K562 (cell line): ENCODE results near the gene CELA1. TPM values are rescaled to one million over a fixed set of nuclear protein-coding genes. Genes with fewer than 3 reads are reported as not detected.

ENCODE experiments used
- ATAC-seq: fragments of 200-7000 bp; cut with Tn5 transposase; 3 replicates; pipeline ENCODE4 v1.9.1; 2020; ENCODE audit warnings: moderate library complexity
- BruUV-seq: library from RNA; stranded (reverse); fragments of 400-500 nt; replicated peaks from 2 replicates; lab custom pipeline; 2021; lab: Mats Ljungman, UMichigan
- CTCF ChIA-PET: fragments of 300-600 bp; formaldehyde crosslinking; extraction: SDS; loops from one replicate; lab custom pipeline; 2021; ENCODE audit warnings: low intra/inter-chr PET ratio; lab: Yijun Ruan, JAX
- POLR2A ChIA-PET: fragments of 300-600, 350-650 bp; sonication (Branson Sonifier 250); formaldehyde crosslinking; extraction: SDS; loops from one replicate; lab custom pipeline; 2021; ENCODE audit warnings: antibody characterized with exemption, inconsistent platforms; lab: Yijun Ruan, JAX
- DNase-seq, 4 experiments: peaks; one replicate each; pipeline versions ENCODE4 v3.0.0 to v3.0.0-alpha.2; 2011 to 2018; ENCODE audit warnings: low spot score in 3 of 4, mixed read lengths in 3 of 4; ENCODE audit errors: extremely low read depth in 1 of 4
- FAIRE-seq: peaks from 2 replicates; lab custom pipeline; 2011; peaks lifted over from hg19 to GRCh38; lab: Jason Lieb, UNC
- H2AFZ ChIP-seq: 2 replicates; pipeline ENCODE4 v1.6.0; 2011; ENCODE audit warnings: low read depth, low read length, control low read depth, inconsistent platforms
- H3K27ac ChIP-seq: fragments of 200-600 bp; 3 replicates; pipeline ENCODE4 v1.8.0; 2011; ENCODE audit warnings: low read depth, mild to moderate bottlenecking, control low read depth, inconsistent platforms, low read length, moderate library complexity, mixed read lengths; ENCODE audit errors: extremely low read depth
- H3K27me3 ChIP-seq, 2 experiments: fragments of 300-600 bp in 1 of 2; 2 replicates in 1 of 2; 3 replicates in 1 of 2; pipeline versions ENCODE4 v1.6.0 to v1.8.0; 2011; ENCODE audit warnings: inconsistent platforms in 2 of 2, low read length in 2 of 2, mild to moderate bottlenecking in 1 of 2, mixed read lengths in 1 of 2, moderate library complexity in 1 of 2; ENCODE audit not compliant: control insufficient read depth in 2 of 2, insufficient read depth in 2 of 2
- H3K36me3 ChIP-seq: fragments of 300-600 bp; 3 replicates; pipeline ENCODE4 v1.8.0; 2011; ENCODE audit warnings: mild to moderate bottlenecking, low read length, inconsistent platforms; ENCODE audit not compliant: control insufficient read depth, insufficient read depth
- H3K4me1 ChIP-seq, 2 experiments: fragments of 200-600 bp in 1 of 2; replicated peaks in 1 of 2; 2 replicates in 1 of 2; 3 replicates in 1 of 2; pipeline versions ENCODE4 v1.5.1 to v1.8.0; 2011; ENCODE audit warnings: inconsistent platforms in 2 of 2, low read length in 2 of 2, mild to moderate bottlenecking in 1 of 2, mixed read lengths in 1 of 2, moderate library complexity in 1 of 2; ENCODE audit not compliant: control insufficient read depth in 2 of 2, insufficient read depth in 2 of 2
- H3K4me2 ChIP-seq: 2 replicates; pipeline ENCODE4 v1.6.1; 2011; ENCODE audit warnings: low read length, control low read depth, inconsistent platforms, mixed read lengths; ENCODE audit not compliant: insufficient read depth
- H3K4me3 ChIP-seq: fragments of 200-600 bp; sonication (generic), shearing (Covaris generic); 2 replicates; pipeline ENCODE4 v1.5.1; 2016; ENCODE audit warnings: control low read depth, inconsistent platforms
- H3K79me2 ChIP-seq: fragments of 200-600 bp; 3 replicates; pipeline ENCODE4 v1.8.0; 2011; ENCODE audit warnings: low read length, inconsistent platforms; ENCODE audit not compliant: control insufficient read depth, insufficient read depth
- H3K9ac ChIP-seq, 2 experiments: 2 replicates each; pipeline versions ENCODE4 v1.6.0 to v1.6.1; 2011; ENCODE audit warnings: low read depth in 2 of 2, low read length in 2 of 2, control low read depth in 1 of 2, inconsistent platforms in 1 of 2, mild to moderate bottlenecking in 1 of 2, mixed read lengths in 1 of 2; ENCODE audit not compliant: insufficient read depth in 1 of 2
- H3K9me1 ChIP-seq: one replicate; pipeline ENCODE4 v1.6.0; 2011; ENCODE audit warnings: inconsistent platforms, mild to moderate bottlenecking, low read length, moderate library complexity; ENCODE audit not compliant: control insufficient read depth, insufficient read depth
- H3K9me3 ChIP-seq: replicated peaks from 2 replicates; pipeline ENCODE4 v1.5.1; 2011; ENCODE audit warnings: low read depth, low read length, inconsistent platforms; ENCODE audit not compliant: control insufficient read depth, insufficient read depth
- H4K20me1 ChIP-seq: replicated peaks from 2 replicates; pipeline ENCODE4 v1.6.1; 2011; ENCODE audit warnings: low read length, inconsistent platforms, mixed read lengths; ENCODE audit not compliant: control insufficient read depth, insufficient read depth
- ARNT ChIP-seq, 2 experiments: fragments of 450-650 bp; IDR thresholded peaks; 2 replicates each; pipeline ENCODE4 v1.6.1; 2016; ENCODE audit warnings: mild to moderate bottlenecking in 1 of 2
- CBFA2T3 ChIP-seq: fragments of 450-650 bp; IDR thresholded peaks from 2 replicates; pipeline ENCODE4 v1.6.1; 2017
- CREB3L1 ChIP-seq: fragments of 450-650 bp; IDR thresholded peaks from 2 replicates; pipeline ENCODE4 v1.6.1; 2014; ENCODE audit warnings: low read depth, mild to moderate bottlenecking, moderate library complexity, borderline replicate concordance
- ETV1 ChIP-seq: fragments of 450-650 bp; conservative IDR thresholded peaks from 2 replicates; pipeline ENCODE4 v1.6.1; 2016; ENCODE audit warnings: missing genetic modification characterization, control low read depth, low read depth, missing compliant biosample characterization
- HNRNPK ChIP-seq: fragments of 200-400 bp; formaldehyde crosslinking; IDR thresholded peaks from one replicate; pipeline ENCODE4 v1.6.1; 2018; ENCODE audit warnings: mild to moderate bottlenecking, low read depth, low read length; ENCODE audit not compliant: poor library complexity, severe bottlenecking
- JUND ChIP-seq, 2 experiments: IDR thresholded peaks; 2 replicates in 1 of 2; 3 replicates in 1 of 2; pipeline ENCODE4 v1.6.1; 2011; ENCODE audit warnings: borderline replicate concordance in 2 of 2, low read depth in 2 of 2, low read length in 2 of 2, improper control_type of control experiment in 1 of 2, missing biosample characterization in 1 of 2, missing genetic modification characterization in 1 of 2, missing genetic modification reagents in 1 of 2
- MCM7 ChIP-seq, 2 experiments: fragments of 450-650 bp; IDR thresholded peaks; 2 replicates each; pipeline ENCODE4 v1.6.1; 2016 to 2018
- MTA1 ChIP-seq: fragments of 450-650 bp; IDR thresholded peaks from 2 replicates; pipeline ENCODE4 v1.6.1; 2017; ENCODE audit warnings: borderline replicate concordance
- NCOR1 ChIP-seq: fragments of 450-650 bp; IDR thresholded peaks from 2 replicates; pipeline ENCODE4 v1.6.1; 2016; ENCODE audit warnings: mild to moderate bottlenecking, moderate library complexity
- NKRF ChIP-seq: fragments of 450-650 bp; IDR thresholded peaks from 2 replicates; pipeline ENCODE4 v1.6.1; 2016; ENCODE audit warnings: borderline replicate concordance
- RUNX1 ChIP-seq: sonication (generic); IDR thresholded peaks from 2 replicates; pipeline ENCODE4 v1.6.1; 2016; ENCODE audit warnings: antibody characterized with exemption, low read depth
- SMARCA4 ChIP-seq: fragments of 450-650 bp; IDR thresholded peaks from 2 replicates; pipeline ENCODE4 v1.6.1; 2016
- STAT5A ChIP-seq: IDR thresholded peaks from 2 replicates; pipeline ENCODE4 v1.6.1; 2012; ENCODE audit warnings: low read length, inconsistent platforms, borderline replicate concordance
- SUPT5H ChIP-seq: fragments of 450-650 bp; IDR thresholded peaks from 2 replicates; pipeline ENCODE4 v1.6.1; 2016
- TAL1 ChIP-seq: fragments of 450-650 bp; IDR thresholded peaks from 2 replicates; pipeline ENCODE4 v1.6.1; 2016; ENCODE audit warnings: mild to moderate bottlenecking
- ZBTB8A ChIP-seq: fragments of 450-650 bp; IDR thresholded peaks from 2 replicates; pipeline ENCODE4 v1.6.1; 2018; ENCODE audit warnings: mild to moderate bottlenecking, moderate library complexity; ENCODE audit not compliant: partially characterized antibody
- ZNF124 ChIP-seq: sonication (generic); formaldehyde crosslinking; IDR thresholded peaks from 2 replicates; pipeline ENCODE4 v1.8.1; 2022; ENCODE audit warnings: missing genetic modification reagents
- ZNF764 ChIP-seq: fragments of 250-450 bp; sonication (Bioruptor Pico); IDR thresholded peaks from 2 replicates; pipeline ENCODE4 v1.4.0; 2020; ENCODE audit warnings: low read depth, mild to moderate bottlenecking, moderate library complexity
- WGBS: fragments of 100-300 bp; shearing (Covaris generic); methylation state at CpG from one replicate; pipeline ENCODE4 v1.1.6; 2016; ENCODE audit warnings: low coverage, mixed read lengths; ENCODE audit not compliant: insufficient coverage; ENCODE audit errors: missing lambda C conversion rate; 5-methylcytosine and 5-hydroxymethylcytosine counted together
- in situ Hi-C: fragments of 300-500 bp; cut with MboI; formaldehyde crosslinking; loops from 4 replicates; pipeline ENCODE4 v1.15.0; 2018; ENCODE audit warnings: inconsistent platforms, mixed read lengths
- intact Hi-C: fragments of 100-400 bp; cut with micrococcal nuclease; formaldehyde crosslinking; loops from 2 replicates; pipeline ENCODE4 v1.14.2; 2022
- polyA plus RNA-seq, 8 experiments: library from polyadenylated mRNA; depleted of rRNA in 4 of 8; stranded (reverse) in 5 of 8; unstranded in 3 of 8; fragments of >200 nt; fragmentation: Nextera tagmentation in 2 of 8; fragmentation: Illumina TruSeq in 1 of 8; extraction: Ambion mirVana in 2 of 8; extraction: Trizol in 1 of 8; gene quantifications; 2 replicates each; pipeline versions ENCODE4 v1.2.1 to v1.2.3, GENCODE V29; 2011 to 2014; ENCODE audit warnings: inconsistent platforms in 1 of 8, missing spikeins in 1 of 8
- total RNA-seq, 7 experiments: library from RNA; depleted of rRNA in 6 of 7; stranded (reverse); fragments of >200 nt in 6 of 7; fragmentation: Illumina TruSeq in 2 of 7; extraction: Trizol in 2 of 7; gene quantifications; 2 replicates each; pipeline versions ENCODE4 v1.2.1 to v1.2.3, GENCODE V29; 2011 to 2021; ENCODE audit warnings: low replicate concordance in 1 of 7
- TF ChIP-seq, protein P1 (sequence below): sonication (generic); formaldehyde crosslinking; IDR thresholded peaks from 2 replicates; pipeline ENCODE4 v1.8.0; 2022; ENCODE audit warnings: mild to moderate bottlenecking, missing genetic modification reagents

CELA1 gene
- total and polyA plus RNA-seq, 9 of the 15 experiments (the other 6 are each of a cell fraction or from before 2014, with no cell fraction given): 0.06 to 0.27 (median 0.22) TPM; not detected in 6

DNA sequence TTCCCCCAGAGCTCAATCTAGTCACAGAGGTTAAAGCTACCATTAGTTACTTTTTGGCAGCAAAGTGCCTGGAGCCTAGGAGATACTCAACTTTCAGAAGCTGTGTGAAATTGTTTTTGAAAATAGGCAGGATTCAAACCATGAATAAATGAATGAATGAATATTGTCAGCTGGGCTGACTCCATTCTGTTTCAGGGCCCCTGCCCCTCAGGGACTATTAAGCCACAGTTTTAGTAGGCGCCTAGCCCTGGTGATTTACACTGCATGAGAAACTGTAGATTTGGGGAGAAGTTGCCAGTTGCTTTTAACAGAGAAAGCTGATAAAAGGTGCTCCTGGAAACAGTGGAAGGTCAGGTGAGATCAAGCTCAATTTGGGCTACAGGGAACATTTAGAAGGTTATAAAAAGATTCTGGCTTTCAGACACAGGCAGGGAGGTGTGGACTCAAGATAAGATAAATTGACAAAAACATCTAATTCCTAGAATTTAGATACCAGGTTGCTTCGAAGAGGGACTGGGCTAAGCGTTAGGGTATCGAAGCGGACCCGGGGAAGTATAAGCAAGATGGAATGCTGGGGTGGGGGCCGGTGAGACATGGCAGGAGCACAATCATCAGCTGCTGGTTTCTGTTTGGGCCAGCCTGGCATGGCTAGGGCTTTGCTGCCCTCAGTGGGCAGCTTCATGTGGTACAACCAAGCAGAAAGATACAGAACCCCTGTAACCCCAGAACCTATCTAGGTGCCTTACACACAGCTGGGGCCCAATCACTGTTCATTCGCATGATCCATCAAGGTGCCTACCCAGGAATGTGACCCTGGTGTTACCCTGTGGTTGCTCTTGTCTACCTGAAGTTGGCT lies 14.9 kb upstream of the CELA1 start:
- H3K9me3 ChIP-seq: no peaks in the 10 kb centered on the region
- no peak overlapping the region for H3K4me3 ChIP-seq
- ATAC-seq: peak; percentile 14; the same call in 2 of the 3 replicates
- H3K36me3 ChIP-seq: no peaks in the 10 kb centered on the region
- no peaks in the 10 kb centered on the region for H4K20me1 ChIP-seq
- no peaks in the 10 kb centered on the region for H3K79me2 ChIP-seq
- no peaks in the 10 kb centered on the region for H3K27me3 ChIP-seq
- 8% methylated on average over 8 of the region's 8 CpGs for WGBS
- H3K4me2 ChIP-seq: peak overlapping the region; percentile 16; the same call in 1 of the 2 replicates
- H3K27ac ChIP-seq: no peak overlapping the region
- DNase-seq: peak in 2 of 4 experiments; percentile 35 to 37
- no TSS peak for BruUV-seq
- H3K9me1 ChIP-seq: no peaks in the 10 kb centered on the region
- ChIA-PET POLR2A (interaction anchor here (0.6 to 0.9 kb wide), 5 partner anchors 8 to 878 kb away, joined by 3 to 4 read pairs (median 3); no protein-coding TSS in a partner anchor), CTCF (no interaction called here)
- in situ Hi-C loops: no loop called here
- peaks cover 22 to 26% of the 10 kb centered on the region in 2 experiments for H3K4me1 ChIP-seq
- intact Hi-C loops: no loop called here
- no peak overlapping the region for H2AFZ ChIP-seq
- peak overlapping the region in 1 of 2 experiments; percentile 47; a peak in 2 of 4 replicates for H3K9ac ChIP-seq
- peak; percentile 66 for FAIRE-seq
- no peak for TF ChIP-seq ARNT (IDR thresholded peaks at IDR 0.05)
- no peak for TF ChIP-seq JUND (IDR thresholded peaks at IDR 0.05; ENCODE audit: borderline replicate concordance, low read depth, low read length)
- TF ChIP-seq JUND (tag; IDR thresholded peaks at IDR 0.05; ENCODE audit: borderline replicate concordance, low read depth, low read length): no peak
- TF ChIP-seq RUNX1: no peak
- no peak for TF ChIP-seq ETV1 (tag)
- no peak for TF ChIP-seq ZNF764 (CRISPR knock-in tag)
- TF ChIP-seq MTA1: no peak
- no peak for TF ChIP-seq ZNF124
- TF ChIP-seq NKRF: no peak
- no peak for TF ChIP-seq CREB3L1
- TF ChIP-seq STAT5A: peak; percentile 50; the same call in 1 of the 2 replicates
- TF ChIP-seq TAL1: peak; percentile 15; the same call in 1 of the 2 replicates
- no peak for TF ChIP-seq SUPT5H
- TF ChIP-seq CBFA2T3: peak; percentile 56
- TF ChIP-seq MCM7 (IDR thresholded peaks at IDR 0.05): no peak
- no peak; the same call in 1 of the 2 replicates for TF ChIP-seq NCOR1
- TF ChIP-seq HNRNPK: no peak
- no peak for TF ChIP-seq ZBTB8A
- TF ChIP-seq SMARCA4: 0 out of 2 replicates have a peak, but pooled peaks have one; percentile 18
- TF ChIP-seq, protein P1, sequence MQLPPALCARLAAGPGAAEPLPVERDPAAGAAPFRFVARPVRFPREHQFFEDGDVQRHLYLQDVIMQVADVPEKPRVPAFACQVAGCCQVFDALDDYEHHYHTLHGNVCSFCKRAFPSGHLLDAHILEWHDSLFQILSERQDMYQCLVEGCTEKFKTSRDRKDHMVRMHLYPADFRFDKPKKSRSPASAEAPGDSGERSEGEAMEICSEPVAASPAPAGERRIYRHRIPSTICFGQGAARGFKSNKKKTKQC (CRISPR knock-in tag): no peak
